Thyroid gland (tissue), 4 donors: ENCODE results near the gene MBNL2.

Experiments
- CTCF ChIP-seq, 6 experiments: fragments of 200-600 bp in 3 of 6; fragments of 450-650 bp in 3 of 6; sonication (generic) in 3 of 6; IDR thresholded peaks; one replicate each; pipeline ENCODE4 v1.5.1; 2016 to 2019; ENCODE audit warnings: antibody characterized with exemption in 6 of 6, mild to moderate bottlenecking in 2 of 6, inconsistent platforms in 1 of 6, moderate library complexity in 1 of 6
- POLR2A ChIP-seq, 2 donors: fragments of 450-650 bp; IDR thresholded peaks; one replicate each; pipeline ENCODE4 v1.6.1; 2017; ENCODE audit warnings: antibody characterized with exemption in 2 of 2, mild to moderate bottlenecking in 2 of 2, moderate library complexity in 1 of 2

GRCh38 chr13:97430296-97430695 lies 208.2 kb downstream of the MBNL2 start:
- TF ChIP-seq CTCF (IDR thresholded peaks at IDR 0.05) (no peak), POLR2A (IDR thresholded peaks at IDR 0.05) (no peak)
